Progenitor cell of endocrine pancreas (in vitro differentiated cells): Measurements from ENCODE around the gene RHOBTB1. TPM values are rescaled to one million over a fixed set of nuclear protein-coding genes. Genes with fewer than 3 reads are reported as not detected.

ENCODE experiments used
- DNase-seq: peaks from one replicate; pipeline ENCODE4 v3.0.0; 2021; ENCODE audit warnings: low spot score; ENCODE audit not compliant: unreplicated experiment
- H3K27ac Mint-ChIP-seq: 2 replicates; pipeline ENCODE4 v1.8.0; 2021; ENCODE audit warnings: mild to moderate bottlenecking, moderate library complexity, mixed read lengths
- H3K27me3 Mint-ChIP-seq: 2 replicates; pipeline ENCODE4 v1.8.0; 2021; ENCODE audit warnings: mixed read lengths
- H3K36me3 Mint-ChIP-seq: 2 replicates; pipeline ENCODE4 v1.8.0; 2022; ENCODE audit warnings: mixed read lengths; ENCODE audit not compliant: insufficient read depth
- H3K4me1 Mint-ChIP-seq: 2 replicates; pipeline ENCODE4 v1.8.0; 2021; ENCODE audit warnings: low read depth, mixed read lengths
- H3K4me3 Mint-ChIP-seq: 2 replicates; pipeline ENCODE4 v1.8.0; 2021; ENCODE audit warnings: low read depth, mild to moderate bottlenecking, moderate library complexity, mixed read lengths
- H3K9me3 Mint-ChIP-seq: 2 replicates; pipeline ENCODE4 v1.8.0; 2021; ENCODE audit warnings: low read depth, mixed read lengths
- CTCF ChIP-seq: fragments of 200-600 bp; sonication (generic); IDR thresholded peaks from one replicate; pipeline ENCODE4 v1.5.0; 2021; ENCODE audit warnings: antibody characterized with exemption, mild to moderate bottlenecking; ENCODE audit not compliant: unreplicated experiment
- total RNA-seq: library from RNA; stranded (reverse); gene quantifications from 2 replicates; pipeline ENCODE4 v1.2.1, GENCODE V29; 2021

RHOBTB1 gene
- total RNA-seq, 1 donor from 2014 or later, result 21.7 TPM

- Mint-ChIP-seq H3K36me3 (peaks cover 28% of the 10 kb centered on the region), H3K27ac (no peak overlapping the region), H3K27me3 (no peaks in the 10 kb centered on the region), H3K9me3 (no peaks in the 10 kb centered on the region), H3K4me1 (peaks cover 3% of the 10 kb centered on the region), H3K4me3 (no peak overlapping the region)
- DNase-seq, result no peak
- TF ChIP-seq CTCF, result peak; percentile 9
Observed at GRCh38 chr10:60870416-60870728, 73.6 kb downstream of the RHOBTB1 start.

GRCh38 chr10:60869652-60870415 lies 74.2 kb downstream of the RHOBTB1 start:
- no peak for TF ChIP-seq CTCF
- H3K4me1 Mint-ChIP-seq, result peaks cover 3% of the 10 kb centered on the region
- no peaks in the 10 kb centered on the region for H3K27me3 Mint-ChIP-seq
- no peak for DNase-seq
- peaks cover 27% of the 10 kb centered on the region for H3K36me3 Mint-ChIP-seq
- H3K4me3 Mint-ChIP-seq, result no peak overlapping the region
- H3K27ac Mint-ChIP-seq, result no peak overlapping the region
- H3K9me3 Mint-ChIP-seq, result no peaks in the 10 kb centered on the region

GRCh38 chr10:60868946-60869345 lies 75.0 kb downstream of the RHOBTB1 start:
- no peaks in the 10 kb centered on the region for H3K27me3 Mint-ChIP-seq
- H3K4me1 Mint-ChIP-seq, result peaks cover 3% of the 10 kb centered on the region

GRCh38 chr10:60865198-60865783 lies 78.7 kb downstream of the RHOBTB1 start:
- TF ChIP-seq CTCF, result no peak
- H3K9me3 Mint-ChIP-seq, result no peaks in the 10 kb centered on the region
- no peak overlapping the region for H3K4me3 Mint-ChIP-seq
- no peaks in the 10 kb centered on the region for H3K4me1 Mint-ChIP-seq
- no peaks in the 10 kb centered on the region for H3K27me3 Mint-ChIP-seq
- H3K27ac Mint-ChIP-seq, result no peak overlapping the region
- DNase-seq, result no peak
- peaks cover 4% of the 10 kb centered on the region for H3K36me3 Mint-ChIP-seq

More at GRCh38 chr10:60868946-60869345, 75.0 kb downstream of the RHOBTB1 start:
- H3K4me3 Mint-ChIP-seq, result no peak overlapping the region
- DNase-seq, result no peak
- no peak for TF ChIP-seq CTCF
- no peak overlapping the region for H3K27ac Mint-ChIP-seq
- H3K36me3 Mint-ChIP-seq, result peaks cover 22% of the 10 kb centered on the region
- H3K9me3 Mint-ChIP-seq, result no peaks in the 10 kb centered on the region

- H3K27me3 Mint-ChIP-seq, result no peaks in the 10 kb centered on the region
- TF ChIP-seq CTCF, result no peak
- no peak overlapping the region for H3K4me3 Mint-ChIP-seq
- no peak for DNase-seq
- no peaks in the 10 kb centered on the region for H3K9me3 Mint-ChIP-seq
- H3K4me1 Mint-ChIP-seq, result no peaks in the 10 kb centered on the region
- H3K36me3 Mint-ChIP-seq, result no peaks in the 10 kb centered on the region
- no peak overlapping the region for H3K27ac Mint-ChIP-seq
Observed at GRCh38 chr10:60863796-60864195, 80.2 kb downstream of the RHOBTB1 start.
